DMS53 (cell line): ENCODE measurements around the gene FOXO3.

ENCODE experiments used
- DNase-seq: peaks from one replicate; lab custom pipeline; 2025; lab: John Stamatoyannopoulos, UW

The FOXO3 gene

DNA sequence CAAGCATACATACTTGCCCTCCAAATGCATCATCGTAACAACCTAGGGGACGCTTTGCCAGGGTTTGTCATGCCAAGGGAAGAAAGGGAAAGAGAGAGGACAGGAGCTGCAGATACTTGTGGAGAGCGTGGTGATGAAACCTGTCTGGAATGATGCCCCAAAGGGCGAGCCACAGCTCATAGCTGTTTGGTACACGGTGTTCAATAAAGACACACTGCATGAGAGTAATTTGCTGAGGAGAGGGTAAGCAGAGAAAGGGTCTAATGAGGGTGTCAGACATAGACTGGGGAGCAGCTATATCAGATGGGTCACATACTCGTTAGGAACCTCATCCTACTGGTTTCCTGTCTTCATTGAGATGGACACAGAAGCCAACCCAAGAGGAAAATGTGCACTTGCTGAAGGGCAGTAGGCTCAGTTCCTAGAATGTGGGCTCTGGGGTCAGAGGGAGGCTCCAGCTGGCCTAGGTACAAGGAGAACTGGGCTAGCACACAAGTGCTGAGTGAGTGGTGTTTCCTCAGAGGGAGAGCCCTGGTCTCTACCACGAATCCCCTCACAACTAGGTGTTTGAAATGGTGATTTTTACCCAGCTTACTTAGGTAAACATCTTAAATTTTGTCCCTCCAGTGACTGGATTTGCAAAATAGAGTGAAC is 5.2 kb upstream of the FOXO3 start:
- DNase-seq: no peak

DNA sequence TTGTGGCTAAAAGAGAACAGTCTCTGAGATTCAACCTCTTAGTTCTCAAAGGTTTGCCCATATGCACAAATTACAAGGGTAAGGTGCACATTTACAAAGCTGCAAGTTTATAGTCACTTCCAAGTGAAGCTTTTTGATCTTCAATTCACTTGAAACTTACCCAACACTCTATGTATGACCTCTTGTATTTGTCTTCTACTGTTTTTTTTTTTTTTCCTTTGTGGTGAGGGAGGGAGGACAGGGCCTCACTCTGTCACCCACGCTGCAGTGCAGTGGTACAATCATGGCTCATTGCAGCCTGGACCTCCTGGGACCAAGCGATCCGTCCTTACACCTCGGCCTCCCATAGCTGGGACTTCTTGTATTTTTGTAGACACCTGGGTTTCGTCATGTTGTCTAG is 4.5 kb upstream of the FOXO3 start:
- no peak for DNase-seq

DNA sequence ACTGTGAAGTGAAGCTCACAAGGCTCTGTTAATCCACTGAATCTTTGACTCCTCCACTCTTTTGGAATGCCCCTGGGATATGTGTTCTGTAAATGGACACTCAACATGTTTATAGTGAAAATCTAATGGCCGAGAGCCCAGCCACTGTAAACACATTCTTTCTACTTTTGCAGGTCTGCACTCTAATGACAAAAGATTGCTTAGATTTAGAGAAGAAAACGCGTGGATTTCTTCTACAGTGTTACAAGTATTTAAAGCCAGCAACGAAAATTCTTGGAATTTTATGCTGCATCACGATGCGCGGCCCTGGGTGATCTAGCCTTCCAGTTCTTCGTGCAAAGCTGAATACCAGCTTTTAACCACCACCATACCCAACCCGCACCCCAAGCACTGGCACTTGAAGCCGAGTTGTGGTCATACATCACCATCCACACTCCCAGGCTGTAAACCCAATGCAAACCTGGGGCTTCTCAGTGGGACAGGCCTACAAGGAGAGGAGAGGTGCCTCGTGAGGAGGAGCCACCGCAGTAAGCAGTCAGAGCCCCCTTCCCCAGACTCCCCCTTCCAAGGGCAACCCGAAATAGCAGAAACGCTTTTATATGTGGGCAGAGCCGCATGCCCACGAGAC is 3.7 kb upstream of the FOXO3 start:
- DNase-seq: no peak

DNA sequence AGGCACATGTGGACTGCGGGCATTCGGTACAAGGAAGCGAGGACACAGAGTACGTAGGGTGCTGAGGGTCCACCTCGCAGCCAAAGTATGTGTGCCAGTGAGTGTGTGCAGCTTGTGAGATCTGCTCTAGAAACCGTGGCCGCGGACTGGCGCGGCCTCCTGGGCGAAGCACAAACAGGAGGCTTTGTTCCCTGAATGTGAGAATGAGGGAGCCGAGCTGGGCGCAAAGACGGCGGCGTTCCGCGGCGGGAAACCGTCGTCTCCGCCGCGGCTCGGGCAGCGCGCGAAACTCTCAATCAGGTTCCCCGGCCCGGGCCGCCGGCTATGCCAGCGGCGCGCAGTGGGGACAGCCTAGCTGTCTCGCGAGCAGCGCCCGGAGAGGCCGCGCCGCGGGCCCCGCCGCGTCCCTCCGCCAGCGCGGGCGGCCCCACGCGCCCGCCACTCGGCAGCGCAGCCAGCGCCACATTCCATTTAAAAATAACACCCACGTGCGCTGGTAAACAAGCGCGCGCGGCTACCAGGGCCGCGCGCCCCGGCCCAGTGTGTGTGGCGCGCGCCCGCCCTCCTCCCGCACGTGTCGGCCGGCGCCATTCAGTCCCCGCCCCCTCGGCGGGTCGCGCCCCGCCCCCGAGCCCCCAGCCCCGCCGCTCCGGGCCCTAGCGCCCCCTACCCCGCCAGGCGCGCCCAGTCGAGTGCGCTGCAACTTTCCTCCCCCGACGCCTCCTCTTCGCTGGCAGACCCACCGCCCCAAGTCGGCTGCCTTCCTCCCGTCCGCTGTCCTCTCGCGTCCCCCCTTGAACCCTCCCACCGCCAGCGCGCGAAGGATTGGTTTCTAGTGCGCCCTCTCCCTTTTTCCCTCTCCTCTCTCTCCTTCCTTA is 3.0 kb upstream of the FOXO3 start:
- peak; percentile 83 for DNase-seq

- DNase-seq: peak; percentile 99
These were observed 2.2 kb upstream of the FOXO3 start for GRCh38 chr6:108558372-108559096.

GRCh38 chr6:108559097-108559883 is 1.4 kb upstream of the FOXO3 start:
- peak; percentile 96 for DNase-seq

- DNase-seq: peak; percentile 81
These were observed 744 bp upstream of the FOXO3 start for GRCh38 chr6:108559884-108560462.

- DNase-seq: peak; percentile 19
These were observed 561 bp downstream of the FOXO3 start for GRCh38 chr6:108561309-108561647.

GRCh38 chr6:108561742-108562502 is 1.2 kb downstream of the FOXO3 start:
- DNase-seq: peak; percentile 66

GRCh38 chr6:108562503-108562993 is 1.8 kb downstream of the FOXO3 start:
- peak; percentile 85 for DNase-seq

DNA sequence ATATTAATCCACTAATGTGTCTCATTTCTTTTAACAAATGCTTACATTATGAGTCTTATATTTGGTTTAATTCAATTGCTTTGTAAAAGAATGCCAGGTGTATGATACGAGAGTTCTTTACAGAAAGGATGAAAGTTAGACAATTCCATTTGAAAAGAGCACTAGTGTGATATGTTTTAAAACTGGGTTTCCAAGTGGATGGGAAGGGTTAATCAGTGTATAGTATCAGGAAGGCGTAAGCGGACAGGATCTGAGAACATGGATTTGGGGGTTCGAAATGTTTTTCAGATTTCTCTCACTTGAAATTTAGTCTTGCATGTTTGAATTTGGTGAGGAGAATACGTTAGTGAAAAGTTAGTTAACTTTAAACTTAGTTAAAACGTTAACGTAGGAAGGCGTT is 2.6 kb downstream of the FOXO3 start:
- DNase-seq: no peak

DNA sequence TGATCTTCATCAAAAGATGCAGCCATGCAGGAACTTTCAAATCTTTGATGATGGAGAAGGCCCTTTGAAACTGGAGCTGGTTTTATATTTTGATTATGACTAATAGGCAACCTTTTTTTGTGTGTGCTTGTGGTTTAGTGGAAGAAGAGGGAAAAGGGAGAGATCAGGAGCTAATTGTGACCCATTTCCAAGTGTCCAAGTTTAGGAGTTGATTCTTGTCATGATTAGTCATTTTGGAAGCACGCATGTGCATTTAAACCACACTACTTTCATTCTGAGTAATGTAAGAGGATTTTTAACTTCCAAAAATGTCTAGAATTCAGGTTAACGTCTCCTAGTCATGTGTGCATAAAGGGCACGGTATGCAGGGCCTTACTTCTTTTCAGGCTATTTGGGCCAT is 3.5 kb downstream of the FOXO3 start:
- DNase-seq: no peak

- no peak for DNase-seq
These were observed 4.5 kb downstream of the FOXO3 start for GRCh38 chr6:108565091-108565766.

- DNase-seq: no peak
These were observed 5.2 kb downstream of the FOXO3 start for GRCh38 chr6:108565893-108566292.

DNA sequence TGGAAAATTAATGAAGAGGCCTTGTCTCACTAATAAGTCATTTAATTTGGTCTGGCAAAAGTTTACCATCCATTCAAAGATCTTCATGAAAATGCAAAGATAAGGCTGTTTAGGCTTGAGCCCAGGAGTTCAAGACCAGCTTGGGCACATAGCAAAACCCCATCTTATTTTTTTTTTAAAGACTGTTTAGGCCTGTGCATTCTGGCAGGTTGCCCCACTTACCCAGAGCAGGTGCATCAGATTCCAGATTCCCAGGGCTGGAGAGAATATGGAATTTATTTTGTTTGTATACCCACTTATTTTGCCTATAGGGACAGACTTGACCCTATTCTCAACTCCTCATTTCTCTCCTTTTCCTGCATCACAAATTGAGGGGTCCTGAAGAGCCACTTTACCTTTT is 5.7 kb downstream of the FOXO3 start:
- no peak for DNase-seq

DNA sequence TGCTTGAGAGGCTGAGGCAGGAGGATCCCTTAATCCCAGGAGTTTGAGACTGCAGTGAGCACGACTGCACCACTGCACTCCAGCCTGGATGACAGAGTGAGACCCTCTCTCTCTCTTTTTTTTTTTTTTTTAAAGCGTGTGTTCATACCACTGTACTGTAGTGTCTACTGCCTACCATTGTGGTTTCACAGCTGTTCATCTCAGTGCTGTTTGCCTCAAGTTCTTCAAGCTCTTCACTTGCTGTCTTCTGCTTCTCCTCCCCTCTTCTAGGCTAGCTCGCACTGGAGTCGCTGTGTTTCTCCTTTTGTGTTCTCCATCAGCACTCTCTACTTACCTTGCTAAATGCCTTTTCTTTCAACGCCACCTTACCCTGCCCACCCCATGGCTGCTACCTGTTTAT is 7.4 kb downstream of the FOXO3 start:
- DNase-seq: no peak

DNA sequence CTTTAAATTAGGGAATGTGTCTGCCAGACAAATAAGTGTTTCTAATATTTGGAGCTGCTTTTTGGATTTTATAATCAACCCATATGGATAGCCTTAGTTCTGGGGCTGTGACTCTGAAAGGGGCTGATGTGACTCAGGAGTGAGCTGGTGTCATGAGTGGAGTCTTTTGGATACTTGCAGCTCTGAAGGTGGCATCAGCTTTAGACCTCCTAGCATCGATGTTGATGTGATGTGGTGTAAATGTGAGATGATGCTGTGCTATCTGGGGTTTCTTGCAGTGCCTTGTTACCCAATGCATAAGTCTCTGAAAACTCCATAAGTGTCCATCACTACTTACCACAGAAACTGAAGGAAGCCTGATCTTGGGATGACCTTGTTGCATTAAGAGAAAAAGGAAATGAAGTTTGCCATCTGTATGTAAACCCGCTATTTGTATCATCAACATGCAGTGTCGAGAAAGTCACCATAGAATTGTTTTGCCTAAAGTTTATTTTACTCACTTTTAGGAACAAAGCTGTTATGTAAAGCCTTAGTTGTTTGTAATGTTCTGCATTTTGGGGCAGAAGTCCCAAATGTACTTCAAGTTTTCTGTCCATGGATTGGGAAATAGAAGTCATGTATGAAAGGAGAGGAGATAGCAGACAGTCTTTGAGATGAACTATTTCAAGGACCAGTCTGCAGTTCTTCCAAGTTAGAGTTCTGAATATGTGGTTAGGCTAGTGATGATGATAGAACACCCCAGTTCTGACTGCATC is 8.0 kb downstream of the FOXO3 start:
- DNase-seq: no peak

GRCh38 chr6:108570517-108570916 is 9.8 kb downstream of the FOXO3 start:
- DNase-seq: no peak
